ENCODE measurements around the gene RNU5B-1. TPM values are rescaled to one million over a fixed set of nuclear protein-coding genes. Genes with fewer than 3 reads are reported as not detected.

RNU5B-1 gene
- polyA plus RNA-seq, 3 donors = not detected

- no peak overlapping the region for H3K4me3 Mint-ChIP-seq
- Histone ChIP-seq H4K20me1 (ENCODE audit: insufficient read depth, low read length) (no peaks in the 10 kb centered on the region), H3K27ac (ENCODE audit: low read depth in 1 of 2, low read length in 2 of 2) (no peak overlapping the region), H3K4me1 (ENCODE audit: control insufficient read depth in 1 of 2, insufficient read depth in 2 of 2, low read length in 2 of 2) (no peaks in the 10 kb centered on the region), H3K4me3 (replicated peaks in 1 of 3; ENCODE audit: low read depth in 2 of 3, low read length in 3 of 3) (no peak overlapping the region), H3K36me3 (replicated peaks in 1 of 2; ENCODE audit: control insufficient read depth in 1 of 2, insufficient read depth in 2 of 2, low read length in 2 of 2) (no peaks in the 10 kb centered on the region), H2AFZ (ENCODE audit: insufficient read depth, low read depth, low read length, poor library complexity, severe bottlenecking) (no peak overlapping the region), H3K27me3 (ENCODE audit: control insufficient read depth in 2 of 2, insufficient read depth in 2 of 2, low read length in 2 of 2) (peaks cover 0 to 5% of the 10 kb centered on the region in 2 donors), H3K4me2 (replicated peaks; ENCODE audit: extremely low read depth, low read length, poor library complexity, severe bottlenecking) (no peak overlapping the region), H3K9ac (ENCODE audit: insufficient read depth, low read length, poor library complexity, severe bottlenecking) (no peak overlapping the region), H3K79me2 (ENCODE audit: insufficient read depth, low read length) (no peaks in the 10 kb centered on the region), H3K9me3 (replicated peaks in 1 of 2; ENCODE audit: control insufficient read depth in 1 of 2, insufficient read depth in 1 of 2, low read length in 2 of 2) (no peaks in the 10 kb centered on the region)
- H3K36me3 Mint-ChIP-seq = no peaks in the 10 kb centered on the region
- 17% methylated on average over 3 of the region's 7 CpGs for WGBS (ENCODE audit: insufficient coverage)
- TF ChIP-seq CTCF (IDR thresholded peaks at IDR 0.05) = no peak
- peaks cover 0 to 2% (median 0%) of the 10 kb centered on the region in 7 donors for H3K9me3 Mint-ChIP-seq
- intact Hi-C loops (cut with micrococcal nuclease) = no loop called here
- peak overlapping the region in 2 of 7 donors; percentile 25 to 69 for H3K27ac Mint-ChIP-seq
- H3K27me3 Mint-ChIP-seq (ENCODE audit: low read depth in 3 of 3) = peaks cover 10 to 33% (median 13%) of the 10 kb centered on the region in 3 donors
- no peaks in the 10 kb centered on the region for H3K4me1 Mint-ChIP-seq
- DNase-seq = no peak
These were observed 35.4 kb downstream of the RNU5B-1 start for GRCh38 chr15:65339920-65340319.

- Mint-ChIP-seq H3K27ac (peak overlapping the region in 1 of 7 donors; percentile 17), H3K4me3 (no peak overlapping the region), H3K4me1 (no peaks in the 10 kb centered on the region), H3K36me3 (no peaks in the 10 kb centered on the region), H3K27me3 (ENCODE audit: low read depth in 3 of 3) (peaks cover 9 to 43% (median 14%) of the 10 kb centered on the region in 3 donors), H3K9me3 (peaks cover 0 to 2% (median 0%) of the 10 kb centered on the region in 7 donors)
- Histone ChIP-seq H3K79me2 (ENCODE audit: insufficient read depth, low read length) (no peaks in the 10 kb centered on the region), H3K4me3 (replicated peaks in 1 of 3; ENCODE audit: low read depth in 2 of 3, low read length in 3 of 3) (no peak overlapping the region), H3K4me1 (ENCODE audit: control insufficient read depth in 1 of 2, insufficient read depth in 2 of 2, low read length in 2 of 2) (no peaks in the 10 kb centered on the region), H2AFZ (ENCODE audit: insufficient read depth, low read depth, low read length, poor library complexity, severe bottlenecking) (no peak overlapping the region), H3K36me3 (replicated peaks in 1 of 2; ENCODE audit: control insufficient read depth in 1 of 2, insufficient read depth in 2 of 2, low read length in 2 of 2) (no peaks in the 10 kb centered on the region), H3K9ac (ENCODE audit: insufficient read depth, low read length, poor library complexity, severe bottlenecking) (no peak overlapping the region), H3K9me3 (replicated peaks in 1 of 2; ENCODE audit: control insufficient read depth in 1 of 2, insufficient read depth in 1 of 2, low read length in 2 of 2) (no peaks in the 10 kb centered on the region), H3K27me3 (ENCODE audit: control insufficient read depth in 2 of 2, insufficient read depth in 2 of 2, low read length in 2 of 2) (peaks cover 0 to 5% of the 10 kb centered on the region in 2 donors), H4K20me1 (ENCODE audit: insufficient read depth, low read length) (no peaks in the 10 kb centered on the region), H3K27ac (ENCODE audit: low read depth in 1 of 2, low read length in 2 of 2) (no peak overlapping the region), H3K4me2 (replicated peaks; ENCODE audit: extremely low read depth, low read length, poor library complexity, severe bottlenecking) (no peak overlapping the region)
- no peak for TF ChIP-seq CTCF (IDR thresholded peaks at IDR 0.05)
- no peak for DNase-seq
- WGBS (ENCODE audit: insufficient coverage) = 95% methylated on average over 5 of the region's 9 CpGs
- intact Hi-C loops (cut with micrococcal nuclease) = no loop called here
These were observed 38.0 kb downstream of the RNU5B-1 start for GRCh38 chr15:65342493-65342892.

Measured in CD14-positive monocyte (primary cell).